ENCODE measurements around the gene TMEM263. TPM values are rescaled to one million over a fixed set of nuclear protein-coding genes. Genes with fewer than 3 reads are reported as not detected.

The TMEM263 gene
- total and polyA plus RNA-seq, 2 of the 13 experiments (the other 11 are each of a cell fraction or from before 2014, with no cell fraction given): 25.9 to 58.6 TPM

GRCh38 chr12:106986135-106986534 is 30.4 kb downstream of the TMEM263 start (continued):
- no peak for TF ChIP-seq NFAT5 (CRISPR knock-in tag; IDR thresholded peaks at IDR 0.05)
- TF ChIP-seq SP5 (CRISPR knock-in tag; IDR thresholded peaks at IDR 0.05; ENCODE audit: borderline replicate concordance, low read depth): no peak
- no peak for TF ChIP-seq SMARCE1 (IDR thresholded peaks at IDR 0.05; ENCODE audit: borderline replicate concordance)
- no peak for TF ChIP-seq ZBTB1 (CRISPR knock-in tag; IDR thresholded peaks at IDR 0.05; ENCODE audit: borderline replicate concordance)
- TF ChIP-seq IKZF1 (IDR thresholded peaks at IDR 0.05): no peak
- TF ChIP-seq XBP1 (CRISPR knock-in tag; IDR thresholded peaks at IDR 0.05): no peak
- no peak for TF ChIP-seq ZNF569 (CRISPR knock-in tag; IDR thresholded peaks at IDR 0.05; ENCODE audit: borderline replicate concordance)
- TF ChIP-seq TBX3 (IDR thresholded peaks at IDR 0.05; ENCODE audit: borderline replicate concordance): no peak
- no peak for TF ChIP-seq HBP1 (CRISPR knock-in tag; IDR thresholded peaks at IDR 0.05; ENCODE audit: low read depth)
- TF ChIP-seq SMAD3 (CRISPR knock-in tag; IDR thresholded peaks at IDR 0.05): no peak
- no peak for TF ChIP-seq ZNF34 (CRISPR knock-in tag; IDR thresholded peaks at IDR 0.05; ENCODE audit: borderline replicate concordance)
- TF ChIP-seq MNT (IDR thresholded peaks at IDR 0.05): no peak
